SK-N-SH (cell line): Measurements from ENCODE around the gene BAIAP3.

Experiments
- ELF1 ChIP-seq: IDR thresholded peaks from 2 replicates; pipeline ENCODE4 v1.4.0; 2012
- EP300 ChIP-seq, 2 experiments: IDR thresholded peaks; 2 replicates each; pipeline versions ENCODE4 v1.4.0 to v1.6.1; 2012; ENCODE audit warnings: borderline replicate concordance in 1 of 2, low read depth in 1 of 2, low read length in 1 of 2
- EZH2phosphoT487 ChIP-seq: fragments of 200-600 bp; sonication (generic); IDR thresholded peaks from 2 replicates; pipeline ENCODE4 v1.6.1; 2017; ENCODE audit warnings: low read depth, mixed run types, mild to moderate bottlenecking, antibody characterized with exemption, moderate library complexity, borderline replicate concordance
- FOSL2 ChIP-seq: IDR thresholded peaks from 2 replicates; pipeline ENCODE4 v1.4.0; 2012; ENCODE audit warnings: low read depth, mild to moderate bottlenecking, moderate library complexity, borderline replicate concordance
- MEF2A ChIP-seq: IDR thresholded peaks from 2 replicates; pipeline ENCODE4 v1.4.0; 2012; ENCODE audit warnings: low read depth, borderline replicate concordance
- NFIC ChIP-seq: IDR thresholded peaks from 2 replicates; pipeline ENCODE4 v1.4.0; 2012; ENCODE audit warnings: borderline replicate concordance
- POLR2AphosphoS5 ChIP-seq: IDR thresholded peaks from 2 replicates; pipeline ENCODE4 v1.6.1; 2012; ENCODE audit warnings: low read depth, low read length
- RAD21 ChIP-seq: IDR thresholded peaks from 2 replicates; pipeline ENCODE4 v1.6.1; 2012; ENCODE audit warnings: mild to moderate bottlenecking, low read length
- RXRA ChIP-seq: IDR thresholded peaks from 2 replicates; pipeline ENCODE4 v1.4.0; 2012; ENCODE audit warnings: low read depth, mild to moderate bottlenecking, borderline replicate concordance
- TF ChIP-seq, protein P1 (sequence below): fragments of 200-600 bp; sonication (generic); IDR thresholded peaks from 2 replicates; pipeline ENCODE4 v1.6.1; 2017; ENCODE audit warnings: antibody characterized with exemption, mild to moderate bottlenecking, moderate library complexity
- TF ChIP-seq, protein P2 (sequence below): IDR thresholded peaks from 2 replicates; pipeline ENCODE4 v1.4.0; 2012; ENCODE audit warnings: low read depth

DNA sequence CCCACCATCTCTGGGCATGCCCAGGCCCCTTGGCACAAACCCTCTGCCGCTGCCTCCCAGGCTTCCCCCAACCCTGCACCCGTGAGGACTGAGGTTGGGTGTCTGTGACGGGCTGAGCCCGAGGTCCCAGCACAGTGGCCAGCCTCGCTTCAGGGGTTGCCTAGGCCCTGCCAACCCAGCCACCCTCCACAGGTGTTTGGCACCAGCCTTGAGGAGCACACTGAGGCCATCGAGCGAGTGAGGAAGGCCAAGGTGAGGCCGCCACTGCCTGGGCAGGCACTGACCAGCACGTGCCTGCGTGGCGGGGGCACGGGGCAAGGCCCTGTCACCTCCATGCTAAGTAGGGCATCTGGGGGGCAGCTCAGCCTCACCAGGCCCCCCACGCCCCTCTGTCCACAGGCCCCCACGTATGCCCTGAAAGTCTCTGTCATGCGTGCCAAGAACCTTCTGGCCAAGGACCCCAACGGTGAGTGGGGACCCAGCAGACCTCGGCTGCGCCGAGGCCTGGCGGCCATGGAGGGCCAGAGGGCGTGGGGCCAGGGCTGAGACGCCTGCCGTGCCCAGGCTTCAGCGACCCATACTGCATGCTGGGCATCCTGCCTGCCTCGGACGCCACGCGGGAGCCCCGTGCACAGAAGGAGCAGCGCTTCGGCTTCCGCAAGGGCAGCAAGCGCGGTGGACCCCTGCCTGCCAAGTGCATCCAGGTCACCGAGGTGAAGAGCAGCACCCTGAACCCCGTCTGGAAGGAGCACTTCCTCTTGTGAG is 7.5 kb downstream of the BAIAP3 start:
- TF ChIP-seq, protein P1, sequence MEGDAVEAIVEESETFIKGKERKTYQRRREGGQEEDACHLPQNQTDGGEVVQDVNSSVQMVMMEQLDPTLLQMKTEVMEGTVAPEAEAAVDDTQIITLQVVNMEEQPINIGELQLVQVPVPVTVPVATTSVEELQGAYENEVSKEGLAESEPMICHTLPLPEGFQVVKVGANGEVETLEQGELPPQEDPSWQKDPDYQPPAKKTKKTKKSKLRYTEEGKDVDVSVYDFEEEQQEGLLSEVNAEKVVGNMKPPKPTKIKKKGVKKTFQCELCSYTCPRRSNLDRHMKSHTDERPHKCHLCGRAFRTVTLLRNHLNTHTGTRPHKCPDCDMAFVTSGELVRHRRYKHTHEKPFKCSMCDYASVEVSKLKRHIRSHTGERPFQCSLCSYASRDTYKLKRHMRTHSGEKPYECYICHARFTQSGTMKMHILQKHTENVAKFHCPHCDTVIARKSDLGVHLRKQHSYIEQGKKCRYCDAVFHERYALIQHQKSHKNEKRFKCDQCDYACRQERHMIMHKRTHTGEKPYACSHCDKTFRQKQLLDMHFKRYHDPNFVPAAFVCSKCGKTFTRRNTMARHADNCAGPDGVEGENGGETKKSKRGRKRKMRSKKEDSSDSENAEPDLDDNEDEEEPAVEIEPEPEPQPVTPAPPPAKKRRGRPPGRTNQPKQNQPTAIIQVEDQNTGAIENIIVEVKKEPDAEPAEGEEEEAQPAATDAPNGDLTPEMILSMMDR = no peak
- TF ChIP-seq RXRA (no peak), EZH2phosphoT487 (no peak), ELF1 (no peak), RAD21 (no peak), MEF2A (no peak), POLR2AphosphoS5 (no peak), NFIC (no peak), EP300 (IDR thresholded peaks at IDR 0.05; ENCODE audit: borderline replicate concordance in 1 of 2, low read depth in 1 of 2, low read length in 1 of 2) (no peak), FOSL2 (no peak)
- TF ChIP-seq, protein P2, sequence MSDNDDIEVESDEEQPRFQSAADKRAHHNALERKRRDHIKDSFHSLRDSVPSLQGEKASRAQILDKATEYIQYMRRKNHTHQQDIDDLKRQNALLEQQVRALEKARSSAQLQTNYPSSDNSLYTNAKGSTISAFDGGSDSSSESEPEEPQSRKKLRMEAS = no peak
